Liver (tissue), 9 donors: ENCODE data around the gene ITGBL1. TPM values are rescaled to one million over a fixed set of nuclear protein-coding genes. Genes with fewer than 3 reads are reported as not detected.

Experiments
- DNase-seq: peaks from one replicate; pipeline ENCODE4 v3.0.0-alpha.2; 2017; ENCODE audit warnings: low spot score
- H3K27ac ChIP-seq, 2 donors: one replicate each; pipeline ENCODE4 v1.7.0; 2013; ENCODE audit warnings: inconsistent platforms in 2 of 2, low read length in 2 of 2, control low read depth in 1 of 2, low read depth in 1 of 2, mild to moderate bottlenecking in 1 of 2
- H3K27me3 ChIP-seq, 4 donors: one replicate each; pipeline versions ENCODE4 v1.6.1 to v1.7.0; 2013; ENCODE audit warnings: low read length in 3 of 4, inconsistent platforms in 1 of 4, mild to moderate bottlenecking in 1 of 4, moderate library complexity in 1 of 4; ENCODE audit not compliant: control insufficient read depth in 4 of 4, insufficient read depth in 4 of 4
- H3K36me3 ChIP-seq, 4 donors: one replicate each; pipeline versions ENCODE4 v1.6.1 to v1.7.0; 2013; ENCODE audit warnings: low read length in 3 of 4, mild to moderate bottlenecking in 3 of 4, low read depth in 1 of 4, moderate library complexity in 1 of 4; ENCODE audit not compliant: control insufficient read depth in 4 of 4, insufficient read depth in 3 of 4
- H3K4me1 ChIP-seq, 4 donors: one replicate each; pipeline versions ENCODE4 v1.6.1 to v1.7.0; 2013; ENCODE audit warnings: low read length in 3 of 4, mild to moderate bottlenecking in 3 of 4, moderate library complexity in 1 of 4; ENCODE audit not compliant: control insufficient read depth in 4 of 4, insufficient read depth in 4 of 4
- H3K4me3 ChIP-seq, 3 donors: one replicate each; pipeline versions ENCODE4 v1.6.1 to v1.7.0; 2013; ENCODE audit warnings: low read length in 3 of 3, control low read depth in 1 of 3, low read depth in 1 of 3, mild to moderate bottlenecking in 1 of 3
- H3K9ac ChIP-seq, 2 donors: one replicate each; pipeline ENCODE4 v1.7.0; 2013; ENCODE audit warnings: low read length in 2 of 2, mild to moderate bottlenecking in 2 of 2, moderate library complexity in 2 of 2, control low read depth in 1 of 2, low read depth in 1 of 2
- H3K9me3 ChIP-seq, 4 donors: one replicate each; pipeline versions ENCODE4 v1.6.1 to v1.7.0; 2013; ENCODE audit warnings: low read length in 3 of 4; ENCODE audit not compliant: control insufficient read depth in 4 of 4
- CTCF ChIP-seq: fragments of 150-350 bp; IDR thresholded peaks from 2 replicates; pipeline ENCODE4 v1.5.1; 2017; ENCODE audit warnings: improper control_type of control experiment, low read depth, low read length; ENCODE audit not compliant: missing input control
- EGR1 ChIP-seq, 2 donors: IDR thresholded peaks; 2 replicates each; pipeline ENCODE4 v1.6.1; 2016 to 2018; ENCODE audit warnings: antibody characterized with exemption in 2 of 2, low read depth in 2 of 2
- FOXA1 ChIP-seq: IDR thresholded peaks from 2 replicates; pipeline ENCODE4 v1.6.1; 2016; ENCODE audit warnings: antibody characterized with exemption
- FOXA2 ChIP-seq: IDR thresholded peaks from 2 replicates; pipeline ENCODE4 v1.6.1; 2016; ENCODE audit warnings: antibody characterized with exemption
- HNF4A ChIP-seq, 2 donors: conservative IDR thresholded peaks; 2 replicates each; pipeline ENCODE4 v1.6.1; 2016; ENCODE audit warnings: antibody characterized with exemption in 2 of 2, mild to moderate bottlenecking in 2 of 2
- HNF4G ChIP-seq: IDR thresholded peaks from 2 replicates; pipeline ENCODE4 v1.6.1; 2016; ENCODE audit warnings: antibody characterized with exemption
- JUND ChIP-seq, 2 donors: IDR thresholded peaks; 2 replicates each; pipeline ENCODE4 v1.6.1; 2016; ENCODE audit warnings: antibody characterized with exemption in 2 of 2
- NR2F2 ChIP-seq: IDR thresholded peaks from 2 replicates; pipeline ENCODE4 v1.6.1; 2016; ENCODE audit warnings: antibody characterized with exemption
- RAD21 ChIP-seq, 2 donors: IDR thresholded peaks; 2 replicates each; pipeline ENCODE4 v1.6.1; 2016; ENCODE audit warnings: antibody characterized with exemption in 2 of 2, mild to moderate bottlenecking in 2 of 2
- REST ChIP-seq: IDR thresholded peaks from 2 replicates; pipeline ENCODE4 v1.6.1; 2016; ENCODE audit warnings: antibody characterized with exemption, mild to moderate bottlenecking
- RXRA ChIP-seq, 2 donors: IDR thresholded peaks; 2 replicates each; pipeline ENCODE4 v1.6.1; 2017 to 2018; ENCODE audit warnings: antibody characterized with exemption in 2 of 2, mild to moderate bottlenecking in 1 of 2
- SP1 ChIP-seq: IDR thresholded peaks from 2 replicates; pipeline ENCODE4 v1.6.1; 2018; ENCODE audit warnings: antibody characterized with exemption, mild to moderate bottlenecking
- TAF1 ChIP-seq: conservative IDR thresholded peaks from 2 replicates; pipeline ENCODE4 v1.6.1; 2016; ENCODE audit warnings: antibody characterized with exemption, mild to moderate bottlenecking
- ZBTB33 ChIP-seq: IDR thresholded peaks from 2 replicates; pipeline ENCODE4 v1.6.1; 2016; ENCODE audit warnings: antibody characterized with exemption
- WGBS: extraction: QIAGEN DNeasy Blood & Tissue Kit; methylation state at CpG from one replicate; pipeline ENCODE4 v1.1.7; 2013; 5-methylcytosine and 5-hydroxymethylcytosine counted together
- polyA plus RNA-seq, 2 donors: library from polyadenylated mRNA; stranded (reverse) in 1 of 2; unstranded in 1 of 2; fragments of 200-250 nt in 1 of 2; fragments of >200 nt in 1 of 2; fragmentation: Nextera tagmentation in 1 of 2; extraction: Ambion mirVana in 1 of 2; gene quantifications; one replicate each; pipeline versions ENCODE4 v1.2.1 to v1.2.3, GENCODE V29; 2013 to 2015
- total RNA-seq, 2 donors: library from RNA; depleted of rRNA; stranded (reverse); fragments of >200 nt; gene quantifications; one replicate each; pipeline ENCODE4 v1.2.3, GENCODE V29; 2014
- TF ChIP-seq, protein P1 (sequence below): IDR thresholded peaks from 2 replicates; pipeline ENCODE4 v1.6.1; 2016; ENCODE audit warnings: antibody characterized with exemption
- TF ChIP-seq, protein P2 (sequence below): IDR thresholded peaks from 2 replicates; pipeline ENCODE4 v1.6.1; 2016; ENCODE audit warnings: antibody characterized with exemption
- donor health status: healthy.
- donor health status: healthy.
- donor health status: healthy.
- donor health status: healthy.
- donor health status: healthy.

Gene ITGBL1
- total and polyA plus RNA-seq, 4 donors: 0.28 to 2.2 (median 1.2) TPM

DNA sequence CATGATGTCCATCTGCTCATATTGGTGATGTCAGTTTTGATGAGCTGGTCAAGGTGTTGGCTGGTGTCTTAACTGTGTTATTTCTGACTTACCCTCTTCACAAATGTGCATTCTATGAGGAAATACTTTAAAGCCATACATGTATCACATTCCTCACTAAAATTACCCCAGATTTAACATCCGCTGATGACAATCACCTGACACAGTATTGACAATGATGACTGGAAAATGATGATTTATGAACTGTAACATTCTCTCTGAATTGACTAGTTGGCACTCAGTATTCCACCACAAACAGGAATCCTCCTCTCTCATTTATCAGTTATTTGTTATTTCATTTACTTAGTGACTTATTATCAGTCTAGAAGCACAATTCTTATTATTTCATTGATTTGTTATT is 117.3 kb downstream of the ITGBL1 start:
- Histone ChIP-seq H3K4me1 (no peaks in the 10 kb centered on the region), H3K9ac (no peak overlapping the region), H3K27ac (no peak overlapping the region), H3K4me3 (no peak overlapping the region), H3K27me3 (no peaks in the 10 kb centered on the region), H3K9me3 (no peaks in the 10 kb centered on the region), H3K36me3 (no peaks in the 10 kb centered on the region)
- WGBS: 89% methylated on average over 1 of the region's 1 CpG
- TF ChIP-seq EGR1 (IDR thresholded peaks at IDR 0.05; ENCODE audit: low read depth in 2 of 2): no peak
- no peak for TF ChIP-seq HNF4G
- TF ChIP-seq, protein P1, sequence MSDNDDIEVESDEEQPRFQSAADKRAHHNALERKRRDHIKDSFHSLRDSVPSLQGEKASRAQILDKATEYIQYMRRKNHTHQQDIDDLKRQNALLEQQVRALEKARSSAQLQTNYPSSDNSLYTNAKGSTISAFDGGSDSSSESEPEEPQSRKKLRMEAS: no peak
- no peak for TF ChIP-seq RAD21 (IDR thresholded peaks at IDR 0.05)
- TF ChIP-seq, protein P2, sequence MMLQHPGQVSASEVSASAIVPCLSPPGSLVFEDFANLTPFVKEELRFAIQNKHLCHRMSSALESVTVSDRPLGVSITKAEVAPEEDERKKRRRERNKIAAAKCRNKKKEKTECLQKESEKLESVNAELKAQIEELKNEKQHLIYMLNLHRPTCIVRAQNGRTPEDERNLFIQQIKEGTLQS: no peak
- no peak for TF ChIP-seq NR2F2
- DNase-seq: no peak

GRCh38 chr13:101570410-101570809 is 117.9 kb downstream of the ITGBL1 start:
- Histone ChIP-seq H3K4me3 (no peak overlapping the region), H3K27ac (no peak overlapping the region), H3K9me3 (no peaks in the 10 kb centered on the region), H3K9ac (no peak overlapping the region), H3K27me3 (no peaks in the 10 kb centered on the region), H3K36me3 (no peaks in the 10 kb centered on the region), H3K4me1 (peaks cover 0 to 1% (median 0%) of the 10 kb centered on the region in 4 donors)
- TF ChIP-seq RXRA (IDR thresholded peaks at IDR 0.05) (no peak), RAD21 (IDR thresholded peaks at IDR 0.05) (no peak), CTCF (no peak), ZBTB33 (no peak), HNF4G (no peak), JUND (IDR thresholded peaks at IDR 0.05) (no peak)
- TF ChIP-seq, protein P2: no peak
- DNase-seq: no peak

DNA sequence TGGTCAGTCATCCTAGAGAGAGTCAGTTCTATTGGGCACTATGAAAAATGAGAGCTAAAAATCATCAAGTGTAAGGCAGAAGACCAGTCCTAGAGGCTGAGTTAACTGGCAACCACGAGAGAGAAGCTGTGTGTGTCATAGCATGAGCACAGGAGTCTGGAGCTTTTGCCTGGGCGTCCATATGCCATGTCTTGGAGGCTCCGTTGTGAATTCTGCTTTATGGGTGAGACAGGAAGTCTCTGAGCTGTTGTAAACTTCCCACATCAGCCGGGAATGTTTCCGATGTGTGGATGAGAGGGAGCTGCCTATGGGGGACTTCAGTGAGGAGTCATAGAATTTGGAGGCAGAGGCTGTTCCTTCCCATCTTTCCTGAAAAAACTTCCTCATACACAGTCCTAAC is 120.0 kb downstream of the ITGBL1 start:
- Histone ChIP-seq H3K9me3 (no peaks in the 10 kb centered on the region), H3K4me1 (peaks cover 4 to 13% (median 6%) of the 10 kb centered on the region in 4 donors), H3K9ac (no peak overlapping the region), H3K36me3 (no peaks in the 10 kb centered on the region), H3K27me3 (no peaks in the 10 kb centered on the region), H3K4me3 (no peak overlapping the region), H3K27ac (no peak overlapping the region)
- DNase-seq: no peak
- WGBS: 75% methylated on average over 5 of the region's 5 CpGs
- TF ChIP-seq, protein P2: no peak
- TF ChIP-seq REST (no peak), SP1 (no peak), FOXA1 (no peak), JUND (IDR thresholded peaks at IDR 0.05) (no peak), TAF1 (no peak), CTCF (no peak), FOXA2 (no peak), HNF4A (conservative IDR thresholded peaks at IDR 0.05) (no peak)
